ENCODE measurements around the gene NUP210L.
"Not testable (repeated sequence)": the region's sequence is repeated elsewhere in the genome, so short reads cannot be mapped to it uniquely, and the experiment has no call there.

NUP210L gene

GRCh38 chr1:154115180-154115579 lies 39.7 kb downstream of the NUP210L start:
- no peaks in the 10 kb centered on the region for H3K9me3 ChIP-seq (ENCODE audit: insufficient read depth, low read depth, low read length)
- H3K9ac ChIP-seq (ENCODE audit: low read depth, low read length, poor library complexity, severe bottlenecking), result no peak overlapping the region
- H3K36me3 ChIP-seq (ENCODE audit: insufficient read depth, low read length), result no peaks in the 10 kb centered on the region
- no peaks in the 10 kb centered on the region for H3K79me2 ChIP-seq (ENCODE audit: insufficient read depth, low read length)
- H3K4me3 ChIP-seq (ENCODE audit: low read length, poor library complexity, severe bottlenecking), result no peak overlapping the region
- no peak overlapping the region for H3K4me2 ChIP-seq (ENCODE audit: low read depth, low read length, poor library complexity, severe bottlenecking)
- no peaks in the 10 kb centered on the region for H3F3A ChIP-seq (ENCODE audit: low read depth)
- TF ChIP-seq EZH2phosphoT487 (IDR thresholded peaks at IDR 0.05; ENCODE audit: borderline replicate concordance), result no peak
- TF ChIP-seq CTCF (conservative IDR thresholded peaks at IDR 0.05; ENCODE audit: low read length), result no peak
- no peaks in the 10 kb centered on the region for H3K9me2 ChIP-seq (replicated peaks; ENCODE audit: low read depth, low read length)
- H3K27me3 ChIP-seq (ENCODE audit: insufficient read depth, low read length, poor library complexity, severe bottlenecking), result no peaks in the 10 kb centered on the region
- no peaks in the 10 kb centered on the region for H4K20me1 ChIP-seq (ENCODE audit: insufficient read depth, low read length, poor library complexity, severe bottlenecking)
- H2AFZ ChIP-seq (ENCODE audit: low read length), result no peak overlapping the region
- no peaks in the 10 kb centered on the region for H3K4me1 ChIP-seq (ENCODE audit: insufficient read depth, low read length, poor library complexity, severe bottlenecking)

GRCh38 chr1:154104433-154105082 lies 50.3 kb downstream of the NUP210L start:
- Histone ChIP-seq H3K4me2 (ENCODE audit: low read depth, low read length, poor library complexity, severe bottlenecking) (no peak overlapping the region), H3K27me3 (ENCODE audit: insufficient read depth, low read length, poor library complexity, severe bottlenecking) (no peaks in the 10 kb centered on the region), H3K9me2 (replicated peaks; ENCODE audit: low read depth, low read length) (no peaks in the 10 kb centered on the region), H3K4me3 (ENCODE audit: low read length, poor library complexity, severe bottlenecking) (no peak overlapping the region), H3K36me3 (ENCODE audit: insufficient read depth, low read length) (no peaks in the 10 kb centered on the region), H3F3A (ENCODE audit: low read depth) (no peaks in the 10 kb centered on the region), H4K20me1 (ENCODE audit: insufficient read depth, low read length, poor library complexity, severe bottlenecking) (no peaks in the 10 kb centered on the region), H3K9me3 (ENCODE audit: insufficient read depth, low read depth, low read length) (no peaks in the 10 kb centered on the region), H3K4me1 (ENCODE audit: insufficient read depth, low read length, poor library complexity, severe bottlenecking) (no peaks in the 10 kb centered on the region), H2AFZ (ENCODE audit: low read length) (no peak overlapping the region), H3K79me2 (ENCODE audit: insufficient read depth, low read length) (no peaks in the 10 kb centered on the region), H3K9ac (ENCODE audit: low read depth, low read length, poor library complexity, severe bottlenecking) (no peak overlapping the region)
- TF ChIP-seq CTCF (conservative IDR thresholded peaks at IDR 0.05; ENCODE audit: low read length), result no peak; the same call in 1 of the 2 replicates
- TF ChIP-seq EZH2phosphoT487 (IDR thresholded peaks at IDR 0.05; ENCODE audit: borderline replicate concordance), result no peak

GRCh38 chr1:154100141-154100540 lies 54.7 kb downstream of the NUP210L start:
- H4K20me1 ChIP-seq (ENCODE audit: insufficient read depth, low read length, poor library complexity, severe bottlenecking); H3K9me2 ChIP-seq (replicated peaks; ENCODE audit: low read depth, low read length); H3K79me2 ChIP-seq (ENCODE audit: insufficient read depth, low read length); H3K27me3 ChIP-seq (ENCODE audit: insufficient read depth, low read length, poor library complexity, severe bottlenecking); H2AFZ ChIP-seq (ENCODE audit: low read length); H3K9me3 ChIP-seq (ENCODE audit: insufficient read depth, low read depth, low read length); H3F3A ChIP-seq (ENCODE audit: low read depth); H3K4me1 ChIP-seq (ENCODE audit: insufficient read depth, low read length, poor library complexity, severe bottlenecking); H3K4me3 ChIP-seq (ENCODE audit: low read length, poor library complexity, severe bottlenecking); H3K9ac ChIP-seq (ENCODE audit: low read depth, low read length, poor library complexity, severe bottlenecking); H3K4me2 ChIP-seq (ENCODE audit: low read depth, low read length, poor library complexity, severe bottlenecking); H3K36me3 ChIP-seq (ENCODE audit: insufficient read depth, low read length): not testable (repeated sequence)

- H3K9me3 ChIP-seq (ENCODE audit: insufficient read depth, low read depth, low read length), result no peaks in the 10 kb centered on the region
- H4K20me1 ChIP-seq (ENCODE audit: insufficient read depth, low read length, poor library complexity, severe bottlenecking), result no peaks in the 10 kb centered on the region
- no peak overlapping the region for H3K4me2 ChIP-seq (ENCODE audit: low read depth, low read length, poor library complexity, severe bottlenecking)
- H3K36me3 ChIP-seq (ENCODE audit: insufficient read depth, low read length), result no peaks in the 10 kb centered on the region
- H3F3A ChIP-seq (ENCODE audit: low read depth), result no peaks in the 10 kb centered on the region
- no peak overlapping the region for H2AFZ ChIP-seq (ENCODE audit: low read length)
- no peak overlapping the region for H3K4me3 ChIP-seq (ENCODE audit: low read length, poor library complexity, severe bottlenecking)
- no peaks in the 10 kb centered on the region for H3K27me3 ChIP-seq (ENCODE audit: insufficient read depth, low read length, poor library complexity, severe bottlenecking)
- no peak overlapping the region for H3K9ac ChIP-seq (ENCODE audit: low read depth, low read length, poor library complexity, severe bottlenecking)
- H3K79me2 ChIP-seq (ENCODE audit: insufficient read depth, low read length), result no peaks in the 10 kb centered on the region
- TF ChIP-seq EZH2phosphoT487 (IDR thresholded peaks at IDR 0.05; ENCODE audit: borderline replicate concordance) (no peak), CTCF (conservative IDR thresholded peaks at IDR 0.05; ENCODE audit: low read length) (no peak)
- no peaks in the 10 kb centered on the region for H3K4me1 ChIP-seq (ENCODE audit: insufficient read depth, low read length, poor library complexity, severe bottlenecking)
- H3K9me2 ChIP-seq (replicated peaks; ENCODE audit: low read depth, low read length), result no peaks in the 10 kb centered on the region
Measured at GRCh38 chr1:154097873-154098272, 57.0 kb downstream of the NUP210L start.
